Fibroblast of lung (primary cell): ENCODE results near the gene GRIK4. TPM values are rescaled to one million over a fixed set of nuclear protein-coding genes. Genes with fewer than 3 reads are reported as not detected.
"Not testable (repeated sequence)": the region's sequence is repeated elsewhere in the genome, so short reads cannot be mapped to it uniquely, and the experiment has no call there.

Experiments
- DNase-seq, 2 donors: peaks; one replicate each; pipeline versions ENCODE4 v3.0.0 to v3.0.0-alpha.2; 2010; ENCODE audit warnings: low read depth in 2 of 2
- H2AFZ ChIP-seq: 2 replicates; pipeline ENCODE4 v1.5.1; 2012; ENCODE audit warnings: low read length, control low read depth, inconsistent platforms
- H3K27ac ChIP-seq: 2 replicates; pipeline ENCODE4 v1.5.1; 2011; ENCODE audit warnings: low read length, control low read depth; ENCODE audit not compliant: insufficient read depth
- H3K27me3 ChIP-seq: 2 replicates; pipeline ENCODE4 v1.5.1; 2011; ENCODE audit warnings: mild to moderate bottlenecking, low read length; ENCODE audit not compliant: control insufficient read depth, insufficient read depth
- H3K36me3 ChIP-seq: 2 replicates; pipeline ENCODE4 v1.5.1; 2011; ENCODE audit warnings: low read length; ENCODE audit not compliant: control insufficient read depth, insufficient read depth
- H3K4me1 ChIP-seq: 2 replicates; pipeline ENCODE4 v1.5.1; 2011; ENCODE audit warnings: low read length; ENCODE audit not compliant: control insufficient read depth, insufficient read depth; ENCODE audit errors: extremely low read depth
- H3K4me2 ChIP-seq: 2 replicates; pipeline ENCODE4 v1.5.1; 2011; ENCODE audit warnings: low read length, control low read depth; ENCODE audit not compliant: insufficient read depth; ENCODE audit errors: extremely low read depth
- H3K4me3 ChIP-seq, 4 experiments: fragments of 200-600 bp in 1 of 4; sonication (generic) in 1 of 4; replicated peaks in 1 of 4; 2 replicates each; pipeline ENCODE4 v1.5.1; 2011 to 2016; ENCODE audit warnings: low read length in 4 of 4, low read depth in 3 of 4, mild to moderate bottlenecking in 3 of 4, control low read depth in 2 of 4, inconsistent platforms in 1 of 4, mixed read lengths in 1 of 4; ENCODE audit not compliant: insufficient read depth in 1 of 4; ENCODE audit errors: control extremely low read depth in 1 of 4
- H3K79me2 ChIP-seq: 2 replicates; pipeline ENCODE4 v1.5.1; 2012; ENCODE audit warnings: mild to moderate bottlenecking, low read length, inconsistent platforms; ENCODE audit not compliant: control insufficient read depth, insufficient read depth
- H3K9ac ChIP-seq: 2 replicates; pipeline ENCODE4 v1.5.1; 2011; ENCODE audit warnings: mild to moderate bottlenecking, low read length, control low read depth; ENCODE audit not compliant: insufficient read depth
- H3K9me3 ChIP-seq: 2 replicates; pipeline ENCODE4 v1.5.1; 2012; ENCODE audit warnings: low read depth, low read length; ENCODE audit not compliant: control insufficient read depth, insufficient read depth
- H4K20me1 ChIP-seq: 2 replicates; pipeline ENCODE4 v1.5.1; 2011; ENCODE audit warnings: low read length; ENCODE audit not compliant: control insufficient read depth, insufficient read depth; ENCODE audit errors: extremely low read depth
- CTCF ChIP-seq, 2 donors: IDR thresholded peaks in 1 of 2; conservative IDR thresholded peaks in 1 of 2; 1 replicate in 1 of 2; 2 replicates in 1 of 2; pipeline ENCODE4 v1.5.1; 2011 to 2012; ENCODE audit warnings: low read length in 2 of 2, control low read depth in 1 of 2, inconsistent platforms in 1 of 2, low read depth in 1 of 2, mild to moderate bottlenecking in 1 of 2
- EZH2 ChIP-seq: IDR thresholded peaks from 2 replicates; pipeline ENCODE4 v1.5.1; 2012; ENCODE audit warnings: low read length, control low read depth, mild to moderate bottlenecking; ENCODE audit errors: missing control alignments
- polyA plus RNA-seq, 2 donors: library from polyadenylated mRNA; depleted of rRNA in 1 of 2; stranded (reverse) in 1 of 2; unstranded in 1 of 2; fragments of >200 nt; gene quantifications; 2 replicates each; pipeline ENCODE4 v1.2.1, GENCODE V29; 2011 to 2012; ENCODE audit warnings: missing spikeins in 1 of 2
- total RNA-seq: library from RNA; depleted of rRNA; stranded (reverse); fragments of >200 nt; gene quantifications from 2 replicates; pipeline ENCODE4 v1.2.1, GENCODE V29; 2014

Gene GRIK4
- total and polyA plus RNA-seq, 2 donors (not counting 1 experiment from before 2014, with no cell fraction given) = 0.17 to 1.5 TPM

- H3K79me2 ChIP-seq = no peaks in the 10 kb centered on the region
These were observed 497.0 kb downstream of the GRIK4 start for GRCh38 chr11:121008551-121008950.

GRCh38 chr11:121012091-121012490 lies 500.5 kb downstream of the GRIK4 start:
- no peak overlapping the region for H3K4me3 ChIP-seq
- TF ChIP-seq CTCF (conservative IDR thresholded peaks at IDR 0.05 in 1 of 2, IDR thresholded peaks at IDR 0.05 in 1 of 2; ENCODE audit: low read depth in 1 of 2, low read length in 2 of 2) = no peak
- no peak for TF ChIP-seq EZH2
- DNase-seq = no peak
- no peak overlapping the region for H3K9ac ChIP-seq
- H4K20me1 ChIP-seq = no peaks in the 10 kb centered on the region
- H3K79me2 ChIP-seq = no peaks in the 10 kb centered on the region
- no peak overlapping the region for H3K4me2 ChIP-seq
- H3K36me3 ChIP-seq = no peaks in the 10 kb centered on the region
- no peaks in the 10 kb centered on the region for H3K9me3 ChIP-seq
- no peaks in the 10 kb centered on the region for H3K4me1 ChIP-seq
- H3K27me3 ChIP-seq = no peaks in the 10 kb centered on the region
- H3K27ac ChIP-seq = no peak overlapping the region
- no peak overlapping the region for H2AFZ ChIP-seq

More at GRCh38 chr11:121008551-121008950, 497.0 kb downstream of the GRIK4 start:
- Histone ChIP-seq H3K27ac (no peak overlapping the region), H3K4me3 (no peak overlapping the region), H3K36me3 (no peaks in the 10 kb centered on the region), H3K4me2 (no peak overlapping the region), H3K9me3 (no peaks in the 10 kb centered on the region), H3K4me1 (no peaks in the 10 kb centered on the region), H3K9ac (no peak overlapping the region), H3K27me3 (no peaks in the 10 kb centered on the region), H2AFZ (no peak overlapping the region), H4K20me1 (no peaks in the 10 kb centered on the region)
- TF ChIP-seq EZH2 (no peak), CTCF (conservative IDR thresholded peaks at IDR 0.05 in 1 of 2, IDR thresholded peaks at IDR 0.05 in 1 of 2; ENCODE audit: low read depth in 1 of 2, low read length in 2 of 2) (no peak)
- no peak for DNase-seq

GRCh38 chr11:121018746-121019145 lies 507.2 kb downstream of the GRIK4 start:
- TF ChIP-seq CTCF (conservative IDR thresholded peaks at IDR 0.05 in 1 of 2, IDR thresholded peaks at IDR 0.05 in 1 of 2; ENCODE audit: low read depth in 1 of 2, low read length in 2 of 2) (no peak), EZH2 (no peak)
- DNase-seq = no peak
- Histone ChIP-seq H4K20me1 (no peaks in the 10 kb centered on the region), H3K9ac (no peak overlapping the region), H3K27ac (no peak overlapping the region), H3K9me3 (no peaks in the 10 kb centered on the region), H3K4me3 (no peak overlapping the region), H3K36me3 (no peaks in the 10 kb centered on the region), H3K27me3 (no peaks in the 10 kb centered on the region), H3K4me2 (no peak overlapping the region), H3K4me1 (no peaks in the 10 kb centered on the region), H2AFZ (no peak overlapping the region), H3K79me2 (no peaks in the 10 kb centered on the region)

- not testable (repeated sequence) for H3K27me3 ChIP-seq, DNase-seq, H3K36me3 ChIP-seq, H3K4me3 ChIP-seq, H3K9ac ChIP-seq, H3K27ac ChIP-seq, H3K4me1 ChIP-seq, H4K20me1 ChIP-seq, H2AFZ ChIP-seq, H3K4me2 ChIP-seq, H3K9me3 ChIP-seq
- H3K79me2 ChIP-seq = peaks cover 23% of the 10 kb centered on the region
These were observed 510.2 kb downstream of the GRIK4 start for GRCh38 chr11:121021718-121022117.
